Uterus (tissue), 4 donors: ENCODE measurements around the gene ALDH8A1. TPM values are rescaled to one million over a fixed set of nuclear protein-coding genes. Genes with fewer than 3 reads are reported as not detected.

Experiments
- DNase-seq, 2 donors: peaks; one replicate each; pipeline ENCODE4 v3.0.0-alpha.2; 2019 to 2020
- H3K27ac ChIP-seq, 2 donors: fragments of 200-600 bp; sonication (generic); 1 replicate in 1 of 2; 2 replicates in 1 of 2; pipeline ENCODE4 v1.5.1; 2016 to 2018
- H3K27me3 ChIP-seq, 2 donors: fragments of 200-600 bp; sonication (generic); one replicate each; pipeline ENCODE4 v1.5.1; 2018 to 2019; ENCODE audit warnings: control low read depth in 1 of 2
- H3K36me3 ChIP-seq, 2 donors: fragments of 200-600 bp; sonication (generic); one replicate each; pipeline ENCODE4 v1.5.1; 2019; ENCODE audit warnings: control low read depth in 1 of 2
- H3K4me1 ChIP-seq, 2 donors: fragments of 200-600 bp; sonication (generic); one replicate each; pipeline ENCODE4 v1.5.1; 2018 to 2019; ENCODE audit warnings: control low read depth in 1 of 2
- H3K4me3 ChIP-seq, 2 donors: fragments of 200-600 bp; sonication (generic); 1 replicate in 1 of 2; 2 replicates in 1 of 2; pipeline ENCODE4 v1.5.1; 2018 to 2019; ENCODE audit warnings: mild to moderate bottlenecking in 1 of 2
- H3K9me3 ChIP-seq, 2 donors: fragments of 200-600 bp; sonication (generic); one replicate each; pipeline ENCODE4 v1.5.1; 2019; ENCODE audit warnings: control low read depth in 1 of 2
- POLR2A ChIP-seq, 2 donors: fragments of 450-650 bp; IDR thresholded peaks; one replicate each; pipeline ENCODE4 v1.6.1; 2016; ENCODE audit warnings: antibody characterized with exemption in 2 of 2, mild to moderate bottlenecking in 1 of 2, moderate library complexity in 1 of 2
- intact Hi-C: fragments of 100-400 bp; cut with DNase I; formaldehyde crosslinking; loops from one replicate; pipeline ENCODE4 v1.15.1; 2023; ENCODE audit warnings: low total_unique reads
- total RNA-seq, 4 donors: library from RNA; depleted of rRNA in 3 of 4; stranded (reverse); fragments of >200 nt in 3 of 4; gene quantifications; one replicate each; pipeline versions ENCODE4 v1.1.0 to v1.2.4, GENCODE V29; 2014 to 2023
- TF ChIP-seq, protein P1 (sequence below), 4 experiments: fragments of 200-600 bp in 2 of 4; fragments of 450-650 bp in 2 of 4; sonication (generic) in 2 of 4; IDR thresholded peaks; one replicate each; pipeline ENCODE4 v1.5.1; 2016 to 2019; ENCODE audit warnings: antibody characterized with exemption in 4 of 4, mild to moderate bottlenecking in 2 of 4, moderate library complexity in 1 of 4
- donor health status: DM: yes; HTN: yes; CAD: no.

ALDH8A1 gene
- total RNA-seq, 4 donors from 2014 or later: 0.55 to 1.4 TPM; not detected in 2

DNA sequence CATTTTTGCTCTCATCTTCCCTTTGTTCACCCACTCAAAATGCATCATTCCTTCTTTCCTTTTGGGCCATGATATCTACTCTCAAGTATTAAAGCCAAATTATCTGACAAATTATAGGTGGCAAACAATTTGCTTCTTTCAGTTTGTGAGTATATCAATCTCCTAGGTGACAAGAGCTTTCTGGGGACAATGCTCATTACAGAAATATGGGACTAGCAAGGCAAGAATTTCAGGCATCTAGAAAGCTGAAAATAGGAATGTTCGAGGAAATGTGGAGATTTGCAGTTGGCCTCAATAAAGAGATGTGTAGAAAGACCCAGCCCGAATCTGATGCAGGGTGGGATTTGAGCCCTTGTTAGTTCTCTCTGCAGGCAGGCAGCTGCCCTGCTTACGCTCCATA is 71.8 kb downstream of the ALDH8A1 start:
- Histone ChIP-seq H3K27me3 (no peaks in the 10 kb centered on the region), H3K27ac (no peak overlapping the region), H3K9me3 (no peaks in the 10 kb centered on the region), H3K4me3 (no peak overlapping the region), H3K4me1 (no peaks in the 10 kb centered on the region), H3K36me3 (no peaks in the 10 kb centered on the region)
- no peak for DNase-seq
- TF ChIP-seq POLR2A (IDR thresholded peaks at IDR 0.05): no peak
- TF ChIP-seq, protein P1, sequence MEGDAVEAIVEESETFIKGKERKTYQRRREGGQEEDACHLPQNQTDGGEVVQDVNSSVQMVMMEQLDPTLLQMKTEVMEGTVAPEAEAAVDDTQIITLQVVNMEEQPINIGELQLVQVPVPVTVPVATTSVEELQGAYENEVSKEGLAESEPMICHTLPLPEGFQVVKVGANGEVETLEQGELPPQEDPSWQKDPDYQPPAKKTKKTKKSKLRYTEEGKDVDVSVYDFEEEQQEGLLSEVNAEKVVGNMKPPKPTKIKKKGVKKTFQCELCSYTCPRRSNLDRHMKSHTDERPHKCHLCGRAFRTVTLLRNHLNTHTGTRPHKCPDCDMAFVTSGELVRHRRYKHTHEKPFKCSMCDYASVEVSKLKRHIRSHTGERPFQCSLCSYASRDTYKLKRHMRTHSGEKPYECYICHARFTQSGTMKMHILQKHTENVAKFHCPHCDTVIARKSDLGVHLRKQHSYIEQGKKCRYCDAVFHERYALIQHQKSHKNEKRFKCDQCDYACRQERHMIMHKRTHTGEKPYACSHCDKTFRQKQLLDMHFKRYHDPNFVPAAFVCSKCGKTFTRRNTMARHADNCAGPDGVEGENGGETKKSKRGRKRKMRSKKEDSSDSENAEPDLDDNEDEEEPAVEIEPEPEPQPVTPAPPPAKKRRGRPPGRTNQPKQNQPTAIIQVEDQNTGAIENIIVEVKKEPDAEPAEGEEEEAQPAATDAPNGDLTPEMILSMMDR (IDR thresholded peaks at IDR 0.05): no peak
- intact Hi-C loops: no loop called here

DNA sequence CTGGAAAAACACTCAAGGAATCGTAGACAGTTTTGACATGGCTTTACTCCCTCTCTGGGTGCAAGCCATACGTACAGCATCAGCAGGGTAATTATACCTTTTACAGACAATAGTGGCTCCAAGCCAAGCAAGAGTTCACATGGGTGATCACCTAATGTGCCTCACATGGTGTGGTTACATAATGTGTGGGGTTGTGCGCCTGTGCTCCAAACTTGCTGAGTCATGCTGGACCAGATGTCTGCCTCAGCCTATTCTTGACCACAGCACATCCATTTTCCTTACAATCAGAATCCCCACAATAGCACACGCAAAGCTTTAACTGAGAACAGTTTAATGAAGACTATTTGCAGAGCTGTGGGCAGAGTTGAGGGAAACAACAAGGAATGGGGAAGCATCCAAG is 74.5 kb downstream of the ALDH8A1 start:
- Histone ChIP-seq H3K4me1 (no peaks in the 10 kb centered on the region), H3K4me3 (no peak overlapping the region), H3K27ac (no peak overlapping the region), H3K27me3 (no peaks in the 10 kb centered on the region), H3K36me3 (no peaks in the 10 kb centered on the region), H3K9me3 (no peaks in the 10 kb centered on the region)
- TF ChIP-seq POLR2A (IDR thresholded peaks at IDR 0.05): no peak
- TF ChIP-seq, protein P1 (IDR thresholded peaks at IDR 0.05): no peak
- intact Hi-C loops: no loop called here
- DNase-seq: no peak

DNA sequence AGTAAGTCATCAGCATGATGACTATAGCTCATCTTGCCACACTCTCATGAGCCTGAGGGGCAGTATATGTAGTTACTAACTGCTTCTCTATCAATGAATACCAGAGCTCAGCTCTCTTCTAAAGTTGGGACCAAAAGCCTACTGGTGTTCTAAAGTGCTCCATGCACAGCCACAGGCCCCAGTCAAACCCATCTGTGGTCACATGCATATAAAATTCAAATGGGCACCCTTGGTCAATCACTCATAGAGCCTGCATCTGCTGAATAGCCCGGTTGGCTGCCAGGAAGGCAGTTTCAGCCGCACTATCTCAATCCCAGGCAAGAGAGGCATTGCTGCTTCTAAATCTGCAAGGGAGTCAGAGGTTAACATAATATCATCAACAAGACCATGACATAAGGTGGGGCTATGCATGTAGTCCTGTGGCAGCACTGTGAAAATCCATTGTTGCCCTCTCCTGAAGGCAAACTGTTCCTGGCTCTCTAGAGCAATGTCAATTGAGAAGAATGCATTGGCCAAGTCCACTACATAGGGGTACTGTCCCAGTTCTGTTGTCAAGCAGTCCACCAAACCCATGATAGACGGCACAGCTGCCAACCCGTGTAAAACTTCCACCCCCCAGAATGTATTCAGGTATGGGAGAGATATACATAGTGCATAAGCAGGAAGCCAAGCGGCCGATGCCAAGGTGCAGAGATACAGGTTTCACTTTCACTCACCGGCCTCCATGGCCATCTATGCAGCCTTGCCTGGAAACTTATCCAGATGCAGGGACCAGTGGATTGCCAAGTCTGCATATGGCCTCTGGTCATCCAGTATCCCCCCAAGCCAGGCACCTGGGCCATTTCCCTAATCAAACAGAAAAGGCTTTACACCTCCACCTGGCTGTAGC is 76.2 kb downstream of the ALDH8A1 start:
- no peak for TF ChIP-seq POLR2A (IDR thresholded peaks at IDR 0.05)
- TF ChIP-seq, protein P1 (IDR thresholded peaks at IDR 0.05): no peak
- no peaks in the 10 kb centered on the region for H3K4me1 ChIP-seq
- no peaks in the 10 kb centered on the region for H3K36me3 ChIP-seq
- no peaks in the 10 kb centered on the region for H3K27me3 ChIP-seq
- DNase-seq: no peak
- no peak overlapping the region for H3K27ac ChIP-seq
- H3K9me3 ChIP-seq: no peaks in the 10 kb centered on the region
- intact Hi-C loops: no loop called here
- no peak overlapping the region for H3K4me3 ChIP-seq

DNA sequence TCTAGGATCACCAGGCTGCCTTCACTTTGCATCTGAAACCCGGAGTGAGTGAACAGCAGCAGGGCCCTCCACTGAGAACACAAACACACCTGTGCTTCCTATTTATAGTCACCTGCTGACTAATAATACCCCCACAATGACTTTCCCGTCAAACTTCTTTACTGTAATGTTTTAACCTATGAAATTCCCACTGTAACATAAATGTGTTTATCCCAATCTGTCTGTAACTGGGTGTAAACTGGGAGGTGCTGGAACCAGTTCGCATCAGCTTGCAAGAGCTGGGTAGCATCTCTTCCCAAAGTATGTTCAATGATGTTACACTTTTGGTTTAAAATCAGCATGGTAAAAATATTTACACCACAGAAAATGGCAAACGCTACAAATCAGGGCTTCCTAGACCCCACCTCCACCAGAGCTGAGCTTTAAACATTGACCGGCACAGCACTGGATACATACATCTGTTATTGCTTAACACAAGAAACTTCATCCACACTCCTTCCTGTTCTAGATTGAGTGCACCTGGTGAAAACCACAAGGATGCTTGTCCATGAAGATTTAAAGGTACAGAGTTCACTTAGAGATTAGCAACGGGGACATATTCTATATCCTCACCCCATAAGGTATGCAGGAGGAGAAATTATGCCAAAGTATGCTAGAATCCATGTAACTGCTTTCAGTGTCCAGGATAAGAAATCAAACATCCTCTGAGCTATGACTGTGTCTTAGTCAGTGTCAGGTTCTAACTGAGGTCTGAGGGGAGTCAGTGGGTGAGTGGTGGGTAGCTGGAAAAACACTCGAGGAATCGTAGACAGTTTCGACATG is 79.0 kb downstream of the ALDH8A1 start:
- DNase-seq: no peak
- intact Hi-C loops: no loop called here
- Histone ChIP-seq H3K36me3 (no peaks in the 10 kb centered on the region), H3K27ac (no peak overlapping the region), H3K4me3 (no peak overlapping the region), H3K9me3 (no peaks in the 10 kb centered on the region), H3K27me3 (no peaks in the 10 kb centered on the region), H3K4me1 (no peaks in the 10 kb centered on the region)
- TF ChIP-seq, protein P1 (IDR thresholded peaks at IDR 0.05): no peak
- TF ChIP-seq POLR2A (IDR thresholded peaks at IDR 0.05): no peak

DNA sequence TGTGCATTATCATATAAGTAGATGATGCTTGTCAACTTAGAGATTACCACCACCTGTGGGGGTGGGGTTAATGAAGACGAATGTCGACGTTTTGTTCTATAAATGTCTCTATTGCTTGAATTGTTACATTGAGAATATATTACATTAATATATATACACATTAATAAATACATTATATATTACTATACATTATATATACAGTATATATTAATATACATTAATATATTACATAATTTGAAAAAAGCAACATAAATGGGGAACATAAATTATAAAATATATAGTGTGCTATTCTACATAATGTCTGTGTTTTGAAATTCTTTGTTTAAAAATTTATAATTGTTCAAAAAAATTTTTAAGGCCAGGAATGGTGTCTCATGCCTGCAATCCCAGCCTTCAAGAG is 81.1 kb downstream of the ALDH8A1 start:
- Histone ChIP-seq H3K27ac (no peak overlapping the region), H3K4me3 (no peak overlapping the region), H3K27me3 (no peaks in the 10 kb centered on the region), H3K9me3 (no peaks in the 10 kb centered on the region), H3K36me3 (no peaks in the 10 kb centered on the region), H3K4me1 (no peaks in the 10 kb centered on the region)
- no peak for DNase-seq
- TF ChIP-seq, protein P1 (IDR thresholded peaks at IDR 0.05): no peak
- TF ChIP-seq POLR2A (IDR thresholded peaks at IDR 0.05): no peak
- intact Hi-C loops: no loop called here
